ENCODE measurements around the gene HMX1. TPM values are rescaled to one million over a fixed set of nuclear protein-coding genes. Genes with fewer than 3 reads are reported as not detected.

HMX1 gene
- total and polyA plus RNA-seq, 10 of the 15 experiments (the other 5 are each of a cell fraction or from before 2014, with no cell fraction given): not detected

- Histone ChIP-seq H3K4me1 (ENCODE audit: control insufficient read depth, insufficient read depth, low read length) (no peaks in the 10 kb centered on the region), H3K9me3 (replicated peaks; ENCODE audit: control insufficient read depth, insufficient read depth, low read length) (no peaks in the 10 kb centered on the region; the same call in 2 of the 3 replicates), H3K4me2 (ENCODE audit: control insufficient read depth, insufficient read depth) (no peak overlapping the region), H3K4me3 (no peak overlapping the region), H3K36me3 (ENCODE audit: control insufficient read depth in 2 of 2, insufficient read depth in 2 of 2, low read length in 1 of 2) (no peaks in the 10 kb centered on the region), H2AFZ (ENCODE audit: control insufficient read depth, low read depth, low read length) (no peak overlapping the region), H3K27ac (ENCODE audit: control insufficient read depth, insufficient read depth) (no peak overlapping the region), H4K20me1 (ENCODE audit: control insufficient read depth, insufficient read depth) (no peaks in the 10 kb centered on the region), H3K79me2 (ENCODE audit: control insufficient read depth, insufficient read depth, low read length) (no peaks in the 10 kb centered on the region), H3K9ac (ENCODE audit: control insufficient read depth, insufficient read depth, low read length) (no peak overlapping the region), H3K27me3 (replicated peaks in 1 of 2; ENCODE audit: control insufficient read depth in 2 of 2, insufficient read depth in 2 of 2, low read length in 1 of 2) (peaks cover 0 to 1% of the 10 kb centered on the region in 2 experiments; a peak in 1 of 4 replicates)
- RAD21 ChIA-PET (ENCODE audit: unreplicated experiment): no interaction called here
- POLR2A ChIA-PET: no interaction called here
- in situ Hi-C loops (cut with MboI): no loop called here
- 26% methylated on average over 18 of the region's 18 CpGs for WGBS (ENCODE audit: insufficient coverage, insufficient replicate concordance, low lambda C conversion rate, missing lambda C conversion rate)
- no peak for FAIRE-seq
- CTCF ChIA-PET: no interaction called here
- no peak for ATAC-seq
- intact Hi-C loops (cut with micrococcal nuclease; ENCODE audit: unreplicated experiment): no loop called here
- TF ChIP-seq FOXM1 (IDR thresholded peaks at IDR 0.05; ENCODE audit: low read depth, low read length): no peak
- no peak for TF ChIP-seq ASH2L (IDR thresholded peaks at IDR 0.05; ENCODE audit: borderline replicate concordance, low read depth)
- TF ChIP-seq CREM (IDR thresholded peaks at IDR 0.05; ENCODE audit: low read depth): no peak
- TF ChIP-seq NFIC (IDR thresholded peaks at IDR 0.05; ENCODE audit: low read depth, low read length): no peak
- no peak for TF ChIP-seq POU2F2 (IDR thresholded peaks at IDR 0.05; ENCODE audit: borderline replicate concordance, low read depth, low read length)
- no peak for TF ChIP-seq CBX5 (IDR thresholded peaks at IDR 0.05; ENCODE audit: low read depth)
- TF ChIP-seq NR2F1 (conservative IDR thresholded peaks at IDR 0.05): no peak
- no peak for TF ChIP-seq MEF2B (IDR thresholded peaks at IDR 0.05; ENCODE audit: partially characterized antibody, poor library complexity, severe bottlenecking)
- no peak for TF ChIP-seq E4F1 (IDR thresholded peaks at IDR 0.05; ENCODE audit: borderline replicate concordance, partially characterized antibody)
- TF ChIP-seq, protein P1, sequence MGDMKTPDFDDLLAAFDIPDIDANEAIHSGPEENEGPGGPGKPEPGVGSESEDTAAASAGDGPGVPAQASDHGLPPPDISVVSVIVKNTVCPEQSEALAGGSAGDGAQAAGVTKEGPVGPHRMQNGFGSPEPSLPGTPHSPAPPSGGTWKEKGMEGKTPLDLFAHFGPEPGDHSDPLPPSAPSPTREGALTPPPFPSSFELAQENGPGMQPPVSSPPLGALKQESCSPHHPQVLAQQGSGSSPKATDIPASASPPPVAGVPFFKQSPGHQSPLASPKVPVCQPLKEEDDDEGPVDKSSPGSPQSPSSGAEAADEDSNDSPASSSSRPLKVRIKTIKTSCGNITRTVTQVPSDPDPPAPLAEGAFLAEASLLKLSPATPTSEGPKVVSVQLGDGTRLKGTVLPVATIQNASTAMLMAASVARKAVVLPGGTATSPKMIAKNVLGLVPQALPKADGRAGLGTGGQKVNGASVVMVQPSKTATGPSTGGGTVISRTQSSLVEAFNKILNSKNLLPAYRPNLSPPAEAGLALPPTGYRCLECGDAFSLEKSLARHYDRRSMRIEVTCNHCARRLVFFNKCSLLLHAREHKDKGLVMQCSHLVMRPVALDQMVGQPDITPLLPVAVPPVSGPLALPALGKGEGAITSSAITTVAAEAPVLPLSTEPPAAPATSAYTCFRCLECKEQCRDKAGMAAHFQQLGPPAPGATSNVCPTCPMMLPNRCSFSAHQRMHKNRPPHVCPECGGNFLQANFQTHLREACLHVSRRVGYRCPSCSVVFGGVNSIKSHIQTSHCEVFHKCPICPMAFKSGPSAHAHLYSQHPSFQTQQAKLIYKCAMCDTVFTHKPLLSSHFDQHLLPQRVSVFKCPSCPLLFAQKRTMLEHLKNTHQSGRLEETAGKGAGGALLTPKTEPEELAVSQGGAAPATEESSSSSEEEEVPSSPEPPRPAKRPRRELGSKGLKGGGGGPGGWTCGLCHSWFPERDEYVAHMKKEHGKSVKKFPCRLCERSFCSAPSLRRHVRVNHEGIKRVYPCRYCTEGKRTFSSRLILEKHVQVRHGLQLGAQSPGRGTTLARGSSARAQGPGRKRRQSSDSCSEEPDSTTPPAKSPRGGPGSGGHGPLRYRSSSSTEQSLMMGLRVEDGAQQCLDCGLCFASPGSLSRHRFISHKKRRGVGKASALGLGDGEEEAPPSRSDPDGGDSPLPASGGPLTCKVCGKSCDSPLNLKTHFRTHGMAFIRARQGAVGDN (IDR thresholded peaks at IDR 0.05): no peak
- TF ChIP-seq NKRF (conservative IDR thresholded peaks at IDR 0.05): no peak
- TF ChIP-seq EZH2 (IDR thresholded peaks at IDR 0.05; ENCODE audit: borderline replicate concordance, control insufficient read depth, low read depth, low read length): no peak
- SMC1A ChIA-PET (ENCODE audit: uncharacterized antibody, unreplicated experiment): no interaction called here
- BruUV-seq (replicated peaks): no TSS peak
- DNase-seq (ENCODE audit: low read depth, low spot score): no peak
Observed at GRCh38 chr4:8865681-8866310, 5.8 kb downstream of the HMX1 start.
